Gastroesophageal sphincter (tissue), 3 donors: ENCODE measurements around the gene YAP1.

Experiments used
- CTCF ChIP-seq, 4 experiments: fragments of 200-600 bp in 2 of 4; fragments of 450-650 bp in 2 of 4; sonication (generic) in 1 of 4; IDR thresholded peaks; one replicate each; pipeline ENCODE4 v1.5.1; 2017 to 2019; ENCODE audit warnings: antibody characterized with exemption in 4 of 4, mild to moderate bottlenecking in 2 of 4, moderate library complexity in 2 of 4
- EP300 ChIP-seq: sonication (generic); formaldehyde crosslinking; IDR thresholded peaks from one replicate; pipeline ENCODE4 v1.6.1; 2017; ENCODE audit warnings: antibody characterized with exemption, mild to moderate bottlenecking
- POLR2A ChIP-seq, 2 donors: fragments of 450-650 bp; IDR thresholded peaks; one replicate each; pipeline ENCODE4 v1.6.1; 2017; ENCODE audit warnings: antibody characterized with exemption in 2 of 2, mild to moderate bottlenecking in 2 of 2, moderate library complexity in 1 of 2
- POLR2AphosphoS5 ChIP-seq: sonication (generic); formaldehyde crosslinking; IDR thresholded peaks from one replicate; pipeline ENCODE4 v1.6.1; 2017; ENCODE audit warnings: antibody characterized with exemption

GRCh38 chr11:102204174-102204573, 93.9 kb downstream of the YAP1 start:
- no peak for TF ChIP-seq EP300
- TF ChIP-seq CTCF (IDR thresholded peaks at IDR 0.05): no peak
- TF ChIP-seq POLR2AphosphoS5: no peak
- no peak for TF ChIP-seq POLR2A (IDR thresholded peaks at IDR 0.05)
